Muscle of back (tissue), 11 donors: ENCODE results near the gene ATRNL1. TPM values are rescaled to one million over a fixed set of nuclear protein-coding genes. Genes with fewer than 3 reads are reported as not detected.

Experiments
- DNase-seq, 3 donors: peaks; one replicate each; pipeline versions ENCODE4 v3.0.0 to v3.0.0-alpha.2; 2013
- polyA plus RNA-seq, 10 donors: library from polyadenylated mRNA; unstranded; fragments of 120-200 nt; gene quantifications; one replicate each; pipeline ENCODE4 v1.2.1, GENCODE V29; 2013; ENCODE audit not compliant: insufficient read length in 10 of 10

ATRNL1 gene
- polyA plus RNA-seq, 10 donors, result 0.52 to 5.2 (median 1.2) TPM

DNA sequence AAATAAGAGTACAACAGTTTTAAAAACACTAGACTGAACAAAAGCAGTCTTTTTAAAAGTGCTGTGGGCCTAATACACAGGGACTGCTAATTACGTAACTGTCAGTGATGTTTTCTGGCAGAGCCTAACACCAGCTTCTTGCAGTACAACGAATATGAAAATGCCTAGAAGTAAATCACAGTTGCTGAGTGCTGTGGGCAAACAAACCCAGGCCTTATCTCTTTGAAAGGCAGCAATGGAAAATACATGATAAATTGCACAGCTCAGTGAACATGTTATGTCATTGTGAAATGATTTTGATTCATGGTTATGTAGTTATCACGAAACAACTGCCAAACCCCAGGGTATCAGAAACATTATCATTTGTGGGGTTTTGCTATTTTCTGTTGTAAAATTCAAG lies 751.4 kb downstream of the ATRNL1 start:
- DNase-seq, result peak; percentile 11 to 34 (median 12)

GRCh38 chr10:115845921-115846320 lies 752.8 kb downstream of the ATRNL1 start:
- DNase-seq, result no peak

DNA sequence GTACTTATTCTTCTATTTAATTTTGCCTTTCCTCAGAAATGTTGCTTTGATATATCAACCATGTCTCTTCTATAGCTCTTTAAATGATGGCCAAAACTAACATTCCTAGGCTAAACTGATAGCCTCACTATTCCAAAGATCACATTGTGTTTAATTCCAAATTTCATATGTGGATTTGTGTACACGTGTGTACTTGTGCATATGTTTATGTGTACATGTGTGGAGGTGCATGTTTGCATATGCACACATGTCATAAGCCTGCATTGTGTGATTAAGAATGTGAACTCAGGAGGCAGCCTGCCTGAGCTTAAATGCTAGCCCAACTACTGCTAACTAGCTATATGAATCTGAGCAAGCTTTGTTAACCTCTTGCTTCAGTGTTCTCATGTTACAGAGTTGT lies 753.4 kb downstream of the ATRNL1 start:
- no peak for DNase-seq

DNA sequence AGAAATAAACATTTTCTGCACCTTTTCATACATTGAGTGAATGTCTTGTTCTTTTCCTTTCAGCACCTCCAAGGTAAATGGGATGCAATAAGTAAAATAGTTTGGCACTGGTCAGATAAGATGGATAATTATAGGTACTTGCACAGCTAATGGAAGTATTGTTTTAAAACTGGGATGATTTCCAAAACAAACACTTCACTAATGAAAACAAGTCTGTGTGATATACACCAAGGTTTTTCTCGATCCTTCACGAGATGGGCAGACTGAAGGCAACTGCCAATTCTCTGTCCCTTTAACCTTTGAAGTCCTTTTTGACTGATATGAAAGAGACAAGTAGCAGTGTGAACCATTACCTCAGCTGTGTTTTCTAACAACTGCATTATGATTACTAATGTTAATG lies 756.0 kb downstream of the ATRNL1 start:
- DNase-seq, result no peak

DNA sequence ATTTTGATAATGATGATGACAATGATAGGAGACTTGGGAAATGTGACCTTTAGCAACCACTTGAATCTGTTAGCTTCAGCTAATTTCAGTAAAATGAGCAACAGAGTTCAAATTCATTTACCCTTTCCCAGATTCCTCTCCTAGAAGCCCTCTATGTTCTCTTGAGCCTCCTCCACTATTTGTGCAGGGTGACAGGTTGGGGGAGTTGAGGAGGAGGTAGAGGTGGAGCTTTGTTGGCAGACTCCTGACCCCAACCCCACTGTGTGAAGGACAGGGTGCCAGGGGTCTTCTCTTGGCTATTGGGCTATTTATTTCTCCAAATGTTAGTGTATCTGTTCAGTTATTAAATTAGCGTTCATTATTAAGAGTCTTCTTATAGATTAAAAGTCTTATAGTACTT lies 757.5 kb downstream of the ATRNL1 start:
- DNase-seq, result no peak

DNA sequence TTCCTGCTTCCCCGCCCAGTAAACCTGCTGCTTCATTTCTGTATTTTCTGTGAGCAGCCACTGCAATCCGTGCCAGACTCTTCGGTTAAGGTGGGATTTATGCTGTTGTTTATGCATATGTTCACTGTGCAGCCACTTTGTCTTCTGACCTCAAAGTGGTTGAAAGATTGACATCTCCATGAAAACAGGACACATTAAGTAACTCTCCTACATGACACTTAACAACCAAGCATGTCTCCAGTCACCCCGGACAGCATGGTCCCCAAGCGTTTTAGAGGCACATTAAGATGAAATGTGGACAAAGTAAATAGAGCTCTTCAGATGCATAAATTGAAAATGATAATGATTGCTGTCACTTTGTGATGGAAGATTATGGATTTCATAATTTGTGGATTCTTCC lies 758.5 kb downstream of the ATRNL1 start:
- DNase-seq, result no peak

- no peak for DNase-seq
Measured at GRCh38 chr10:115854740-115855435, 761.7 kb downstream of the ATRNL1 start.

GRCh38 chr10:115856580-115856979 lies 763.4 kb downstream of the ATRNL1 start:
- DNase-seq, result no peak

DNA sequence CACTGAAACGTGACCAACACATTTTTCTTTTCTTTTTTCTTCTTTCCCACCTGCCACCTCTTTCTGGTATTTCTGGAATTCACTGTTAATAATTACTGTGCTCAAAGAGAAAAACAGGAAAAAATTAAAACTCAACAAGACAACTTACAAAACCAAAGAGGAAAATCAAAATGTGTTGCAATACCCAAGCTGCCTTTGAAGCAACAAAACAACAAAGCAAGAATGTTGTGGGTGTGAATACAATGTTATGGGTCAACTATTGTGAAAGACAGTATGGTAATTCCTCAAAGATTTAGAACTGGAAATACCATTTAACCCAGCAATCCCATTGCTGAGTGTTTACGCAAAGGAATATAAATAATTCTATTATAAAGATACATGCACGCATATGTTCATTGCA lies 764.7 kb downstream of the ATRNL1 start:
- DNase-seq, result no peak

DNA sequence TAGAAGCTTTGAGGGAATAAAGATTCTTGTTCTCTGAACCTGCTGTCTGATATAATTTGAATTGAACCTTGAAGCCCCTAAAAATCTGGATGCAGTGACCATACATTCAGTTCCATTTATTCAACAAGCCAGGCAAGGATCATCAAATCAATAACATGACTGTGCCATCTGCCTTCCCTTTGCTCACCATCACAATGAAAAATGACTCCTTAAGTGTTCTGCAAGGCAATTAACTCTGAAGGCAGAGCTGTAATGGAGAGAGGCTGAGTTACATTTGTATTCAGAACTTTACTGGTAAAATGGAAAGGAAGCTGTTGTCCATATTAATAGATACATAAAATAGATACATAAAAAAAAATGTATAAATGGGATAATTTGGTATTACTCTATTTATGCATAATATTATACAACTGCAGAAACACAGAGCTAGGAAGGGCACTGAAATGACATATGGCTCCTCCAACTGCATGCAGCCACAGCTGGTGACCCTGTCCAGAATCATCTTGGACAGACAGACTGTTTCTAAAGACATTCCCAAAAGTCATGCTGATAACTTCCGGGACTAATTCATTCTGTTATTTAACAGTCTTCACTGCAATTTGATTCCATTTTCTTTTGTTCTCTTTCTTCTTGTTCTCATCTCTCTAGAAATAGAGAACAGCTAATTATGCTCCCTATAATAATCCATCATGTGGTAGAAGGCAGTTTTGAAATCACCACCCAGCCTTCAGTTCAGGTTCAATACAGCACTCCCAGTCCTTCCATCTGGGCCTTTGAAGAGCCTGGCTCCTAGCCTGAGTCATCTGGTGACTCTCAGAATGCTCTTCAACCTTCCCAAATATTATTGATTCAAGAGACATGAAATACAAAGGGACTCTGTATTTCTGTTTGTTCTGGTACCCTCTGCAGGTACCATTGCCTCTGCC lies 767.3 kb downstream of the ATRNL1 start:
- no peak for DNase-seq

- no peak for DNase-seq
Measured at GRCh38 chr10:115861455-115861854, 768.3 kb downstream of the ATRNL1 start.

DNA sequence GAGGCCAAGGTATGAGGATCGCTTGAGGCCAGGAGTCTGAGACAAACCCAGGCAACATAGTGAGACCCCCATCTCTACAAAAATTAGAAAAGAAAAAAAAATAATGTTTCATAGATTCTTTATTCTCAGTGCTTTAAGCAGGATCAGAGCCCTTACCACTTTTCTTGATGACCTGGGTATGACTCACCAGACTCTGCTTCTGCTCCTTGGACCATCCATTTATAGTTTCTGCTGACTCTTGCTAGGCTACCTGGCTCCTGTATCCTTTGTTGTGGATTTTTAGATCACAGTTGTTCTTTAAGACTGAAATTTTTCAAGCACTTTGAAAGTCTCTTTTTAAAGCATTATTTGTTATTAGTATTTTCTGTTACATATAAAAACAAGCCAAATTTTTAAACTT lies 768.7 kb downstream of the ATRNL1 start:
- peak in 1 of 3 donors; percentile 7 for DNase-seq

DNA sequence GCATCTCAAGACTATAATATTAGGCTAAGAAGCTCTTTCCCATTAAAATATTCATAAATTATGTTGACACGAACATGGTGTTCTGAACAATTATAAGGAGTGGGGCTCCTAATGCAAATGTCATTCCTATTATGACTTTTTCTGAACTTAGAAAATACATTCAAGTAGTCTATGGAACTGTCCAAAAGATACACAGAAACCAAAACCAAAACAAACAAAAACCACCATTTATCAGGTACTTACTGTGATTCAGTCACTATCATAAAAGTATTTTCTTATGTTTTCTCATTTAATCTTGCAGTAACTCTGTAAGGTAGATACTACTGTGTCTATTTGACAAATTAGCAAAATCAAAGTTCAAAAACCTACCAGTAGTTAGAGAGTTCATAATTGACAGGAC lies 773.0 kb downstream of the ATRNL1 start:
- no peak for DNase-seq

- DNase-seq, result no peak
Measured at GRCh38 chr10:115866691-115867090, 773.5 kb downstream of the ATRNL1 start.

GRCh38 chr10:115867305-115867704 lies 774.1 kb downstream of the ATRNL1 start:
- DNase-seq, result no peak

- no peak for DNase-seq
Measured at GRCh38 chr10:115871855-115872254, 778.7 kb downstream of the ATRNL1 start.

DNA sequence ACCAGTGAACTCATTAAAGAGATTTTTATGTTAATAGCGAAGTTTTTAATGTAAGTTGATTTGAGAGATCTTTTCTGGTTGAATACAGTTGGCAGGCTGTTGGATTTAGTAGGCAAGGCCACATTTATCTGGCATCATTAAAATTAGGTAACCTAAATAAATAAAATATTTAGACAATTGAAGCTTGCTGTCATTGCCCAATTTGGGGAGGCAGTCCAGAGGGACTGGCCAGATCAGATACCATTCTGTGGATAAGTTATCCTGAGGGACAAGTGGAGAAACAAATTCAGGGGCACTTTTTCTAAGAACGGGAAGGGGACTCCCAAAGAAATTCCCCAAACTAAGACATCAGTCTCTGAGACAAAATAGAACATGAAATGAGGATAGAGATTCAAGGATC lies 782.0 kb downstream of the ATRNL1 start:
- no peak for DNase-seq

DNA sequence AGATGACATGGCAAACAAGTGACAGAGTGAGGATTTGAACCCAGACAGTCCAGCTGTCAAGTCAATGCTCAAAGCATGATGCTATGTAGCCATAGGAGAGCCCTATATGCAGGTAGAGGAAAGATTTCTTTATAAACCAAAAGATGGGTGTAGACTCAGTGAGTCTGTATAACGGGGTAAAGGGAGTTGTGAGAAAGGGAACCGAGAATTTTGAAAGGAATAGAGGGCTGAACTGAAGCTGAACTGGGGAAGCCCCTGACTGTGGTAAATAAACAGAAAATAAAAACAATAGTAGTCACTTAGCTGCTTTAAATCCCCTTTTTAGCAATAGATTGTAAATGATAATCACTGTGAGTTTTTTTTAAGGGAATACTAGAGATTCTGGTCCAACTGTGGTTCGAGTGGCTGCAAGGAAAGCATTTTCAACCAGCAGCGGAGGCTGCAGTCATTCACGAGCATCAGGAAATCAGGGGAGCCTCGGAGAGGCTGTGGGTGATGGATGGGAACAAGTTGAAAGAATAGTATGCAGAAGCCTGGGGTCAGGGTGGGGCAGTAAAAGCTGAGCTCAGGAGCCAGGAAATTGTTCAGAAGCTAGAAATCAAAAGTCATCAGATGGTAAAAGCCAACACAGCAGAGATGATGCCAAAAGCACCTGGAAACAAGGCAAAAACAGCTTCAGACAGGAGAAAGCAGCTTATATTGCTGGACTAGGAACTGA lies 786.4 kb downstream of the ATRNL1 start:
- peak in 1 of 3 donors; percentile 19 for DNase-seq

DNA sequence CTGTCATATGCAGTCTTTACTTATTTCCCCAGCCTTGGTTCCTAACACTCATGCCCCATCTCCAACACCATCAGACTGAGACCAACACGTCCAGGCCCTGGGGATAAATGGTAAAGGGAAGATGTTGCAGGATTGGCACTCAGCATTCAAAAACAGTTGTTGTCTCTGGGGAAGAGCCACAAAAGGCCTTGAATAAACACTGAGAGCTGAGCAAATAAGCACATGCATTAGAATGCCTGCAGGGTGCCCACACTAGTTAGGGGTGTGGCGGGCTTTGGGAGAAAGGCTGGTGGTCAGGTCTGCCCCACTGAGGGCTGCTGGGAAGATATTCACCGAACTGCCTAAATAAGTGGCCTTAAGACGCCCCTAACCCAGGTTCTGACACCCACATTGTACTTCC lies 788.9 kb downstream of the ATRNL1 start:
- DNase-seq, result no peak

- DNase-seq, result no peak
Measured at GRCh38 chr10:115883372-115883771, 790.2 kb downstream of the ATRNL1 start.

DNA sequence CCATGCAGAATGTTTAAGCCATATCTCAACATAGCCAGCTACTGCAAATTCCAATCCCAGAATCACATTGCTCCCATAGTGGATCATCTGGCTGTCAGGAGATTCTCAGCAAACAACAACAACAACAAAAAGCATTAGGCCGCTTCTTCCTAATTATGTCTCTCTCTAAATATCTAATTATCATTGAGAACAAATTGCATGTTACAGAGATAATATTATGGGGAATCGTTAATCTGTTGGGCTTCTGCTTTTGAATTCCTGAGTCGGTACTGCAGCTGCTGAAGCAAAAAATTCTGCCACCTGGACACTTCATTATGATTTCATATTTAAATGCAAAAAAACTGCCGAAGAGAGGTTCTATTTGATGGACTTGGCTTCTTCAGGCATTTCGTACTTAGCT lies 791.2 kb downstream of the ATRNL1 start:
- DNase-seq, result no peak

DNA sequence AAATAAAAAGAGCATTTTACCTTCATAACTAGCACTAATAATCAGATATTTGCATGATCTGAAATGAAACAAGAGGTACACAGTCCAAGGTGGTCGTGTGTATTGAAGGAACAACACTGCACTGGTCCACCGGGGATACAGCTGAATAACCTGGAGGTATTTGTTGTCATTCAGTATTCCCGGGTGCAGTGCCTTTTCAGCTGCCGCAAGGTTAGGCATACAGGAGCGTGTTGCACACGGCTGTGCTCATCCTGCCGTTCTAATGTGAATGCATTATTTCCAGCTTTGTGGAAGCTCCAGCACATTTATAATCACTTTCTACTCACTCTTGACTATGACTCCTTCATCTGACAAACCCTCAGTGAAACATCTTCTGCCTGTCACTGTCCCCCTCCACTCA lies 802.0 kb downstream of the ATRNL1 start:
- DNase-seq, result no peak

DNA sequence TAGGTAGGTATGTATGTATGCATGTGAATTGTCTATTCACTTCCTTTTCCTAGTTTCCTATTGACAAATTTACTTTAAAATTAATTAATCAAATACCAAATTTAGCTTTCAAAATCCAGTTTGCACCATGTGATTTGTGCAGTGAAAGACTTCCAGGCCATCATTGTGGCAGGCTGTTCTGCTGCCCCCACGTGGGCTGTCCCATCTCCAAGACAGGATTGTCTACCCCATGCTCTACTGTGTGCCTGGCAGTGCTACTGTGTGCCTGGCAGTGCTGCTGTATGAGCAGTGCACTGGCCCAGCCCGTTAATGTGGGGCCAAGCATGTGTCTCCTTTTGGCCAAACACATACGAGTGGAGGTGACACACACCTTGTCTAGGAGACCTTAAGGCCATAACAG lies 805.1 kb downstream of the ATRNL1 start:
- DNase-seq, result no peak
